ENCODE data around the gene GRIA4. TPM values are rescaled to one million over a fixed set of nuclear protein-coding genes. Genes with fewer than 3 reads are reported as not detected.

Gene GRIA4
- total RNA-seq, 1 donor = 5.2 TPM

DNA sequence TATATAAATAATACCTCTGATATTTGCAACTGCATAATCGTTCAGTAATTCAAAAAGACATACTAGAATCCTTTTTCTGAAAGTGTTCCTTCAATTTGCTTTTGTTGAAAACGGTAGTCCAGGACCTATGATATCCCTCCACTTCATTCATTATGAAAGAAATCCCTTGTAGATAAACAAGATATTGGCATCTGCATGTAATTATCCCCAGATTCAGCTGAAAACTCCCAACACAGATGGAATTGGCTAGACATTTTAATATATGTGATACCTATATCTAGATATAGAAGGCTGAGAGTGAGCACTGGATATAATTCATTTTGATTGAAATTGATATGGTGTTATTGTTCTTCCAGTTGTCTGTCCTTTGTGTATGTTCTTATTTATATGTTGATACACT, 302.8 kb downstream of the GRIA4 start:
- TF ChIP-seq, protein P1, sequence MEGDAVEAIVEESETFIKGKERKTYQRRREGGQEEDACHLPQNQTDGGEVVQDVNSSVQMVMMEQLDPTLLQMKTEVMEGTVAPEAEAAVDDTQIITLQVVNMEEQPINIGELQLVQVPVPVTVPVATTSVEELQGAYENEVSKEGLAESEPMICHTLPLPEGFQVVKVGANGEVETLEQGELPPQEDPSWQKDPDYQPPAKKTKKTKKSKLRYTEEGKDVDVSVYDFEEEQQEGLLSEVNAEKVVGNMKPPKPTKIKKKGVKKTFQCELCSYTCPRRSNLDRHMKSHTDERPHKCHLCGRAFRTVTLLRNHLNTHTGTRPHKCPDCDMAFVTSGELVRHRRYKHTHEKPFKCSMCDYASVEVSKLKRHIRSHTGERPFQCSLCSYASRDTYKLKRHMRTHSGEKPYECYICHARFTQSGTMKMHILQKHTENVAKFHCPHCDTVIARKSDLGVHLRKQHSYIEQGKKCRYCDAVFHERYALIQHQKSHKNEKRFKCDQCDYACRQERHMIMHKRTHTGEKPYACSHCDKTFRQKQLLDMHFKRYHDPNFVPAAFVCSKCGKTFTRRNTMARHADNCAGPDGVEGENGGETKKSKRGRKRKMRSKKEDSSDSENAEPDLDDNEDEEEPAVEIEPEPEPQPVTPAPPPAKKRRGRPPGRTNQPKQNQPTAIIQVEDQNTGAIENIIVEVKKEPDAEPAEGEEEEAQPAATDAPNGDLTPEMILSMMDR (IDR thresholded peaks at IDR 0.05; ENCODE audit: insufficient read depth, low read depth, low read length) = no peak
- no peak overlapping the region for H3K4me3 ChIP-seq (ENCODE audit: low read depth, low read length)
- no peak for DNase-seq (ENCODE audit: low read depth)

DNA sequence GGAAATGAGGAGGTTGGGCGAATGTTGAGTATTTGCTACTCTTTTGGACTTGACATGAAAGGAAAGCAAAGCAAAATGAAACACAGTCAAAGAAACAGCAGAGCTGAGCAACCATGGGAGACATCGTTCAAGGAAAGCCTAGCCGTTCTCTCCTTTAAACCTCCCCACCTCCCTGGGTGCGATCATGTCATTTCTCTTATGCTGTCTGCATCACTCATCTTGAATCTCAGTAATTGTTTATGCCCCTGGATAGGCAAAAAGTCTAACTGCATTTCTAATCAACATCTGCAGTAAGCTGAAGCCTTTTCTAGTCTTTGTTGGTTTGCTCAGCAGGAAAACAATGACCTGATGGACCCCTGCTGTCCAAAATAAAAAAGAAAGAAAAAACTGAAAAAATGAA, 305.1 kb downstream of the GRIA4 start:
- TF ChIP-seq, protein P1 (IDR thresholded peaks at IDR 0.05; ENCODE audit: insufficient read depth, low read depth, low read length) = no peak
- DNase-seq (ENCODE audit: low read depth) = no peak
- no peak overlapping the region for H3K4me3 ChIP-seq (ENCODE audit: low read depth, low read length)

DNA sequence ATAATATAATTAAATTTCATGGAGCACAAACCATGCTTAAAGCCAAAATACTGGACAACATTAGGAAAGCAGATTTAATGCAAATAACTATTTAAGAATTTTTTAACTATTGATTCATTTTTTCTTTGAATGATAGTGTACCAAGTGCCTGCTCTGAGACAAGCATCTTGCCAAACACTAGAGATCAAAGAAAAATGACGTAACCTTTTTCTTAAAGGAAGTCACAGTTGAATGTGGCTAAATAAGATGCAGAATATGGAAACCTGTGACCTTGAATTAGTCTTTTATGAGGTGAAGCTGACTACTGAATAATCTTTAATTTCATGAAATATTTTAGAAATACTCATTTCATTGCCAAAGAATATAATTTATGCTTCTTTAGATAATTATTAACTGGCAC, 308.2 kb downstream of the GRIA4 start:
- no peak overlapping the region for H3K4me3 ChIP-seq (ENCODE audit: low read depth, low read length)
- DNase-seq (ENCODE audit: low read depth) = no peak
- TF ChIP-seq, protein P1 (IDR thresholded peaks at IDR 0.05; ENCODE audit: insufficient read depth, low read depth, low read length) = no peak

DNA sequence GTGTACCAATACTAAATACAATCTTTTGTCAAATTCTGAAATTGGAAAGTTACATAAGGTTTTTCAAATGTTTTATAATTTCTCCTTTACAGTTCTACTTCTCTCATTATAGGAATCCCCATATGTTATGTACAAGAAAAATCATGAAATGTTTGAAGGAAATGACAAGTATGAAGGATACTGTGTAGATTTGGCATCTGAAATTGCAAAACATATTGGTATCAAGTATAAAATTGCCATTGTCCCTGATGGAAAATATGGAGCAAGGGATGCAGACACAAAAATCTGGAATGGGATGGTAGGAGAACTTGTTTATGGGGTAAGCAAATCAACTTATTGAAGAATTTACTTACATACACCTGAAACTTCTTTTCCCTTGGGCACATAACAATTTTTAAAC, 308.7 kb downstream of the GRIA4 start:
- H3K4me3 ChIP-seq (ENCODE audit: low read depth, low read length) = no peak overlapping the region
- no peak for DNase-seq (ENCODE audit: low read depth)
- TF ChIP-seq, protein P1 (IDR thresholded peaks at IDR 0.05; ENCODE audit: insufficient read depth, low read depth, low read length) = no peak

DNA sequence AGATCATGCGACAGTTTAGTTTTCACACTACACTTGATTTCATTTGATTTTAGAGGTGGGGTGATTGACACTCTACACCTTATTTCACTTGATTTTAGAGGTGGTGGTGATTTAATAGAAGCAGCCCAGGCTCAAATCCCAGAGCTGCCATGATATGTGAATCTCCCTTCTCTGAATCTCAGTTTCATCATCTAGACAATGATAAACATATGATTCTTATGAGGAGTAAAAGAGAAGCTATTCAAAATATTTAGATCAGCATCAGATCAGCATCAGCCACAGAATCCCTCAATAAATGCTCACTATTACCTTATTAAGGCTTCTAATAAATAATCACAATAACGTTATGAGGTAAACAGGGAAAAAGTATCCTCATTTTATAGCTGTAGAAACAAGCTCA, 313.4 kb downstream of the GRIA4 start:
- H3K4me3 ChIP-seq (ENCODE audit: low read depth, low read length) = no peak overlapping the region
- TF ChIP-seq, protein P1 (IDR thresholded peaks at IDR 0.05; ENCODE audit: insufficient read depth, low read depth, low read length) = no peak
- no peak for DNase-seq (ENCODE audit: low read depth)

DNA sequence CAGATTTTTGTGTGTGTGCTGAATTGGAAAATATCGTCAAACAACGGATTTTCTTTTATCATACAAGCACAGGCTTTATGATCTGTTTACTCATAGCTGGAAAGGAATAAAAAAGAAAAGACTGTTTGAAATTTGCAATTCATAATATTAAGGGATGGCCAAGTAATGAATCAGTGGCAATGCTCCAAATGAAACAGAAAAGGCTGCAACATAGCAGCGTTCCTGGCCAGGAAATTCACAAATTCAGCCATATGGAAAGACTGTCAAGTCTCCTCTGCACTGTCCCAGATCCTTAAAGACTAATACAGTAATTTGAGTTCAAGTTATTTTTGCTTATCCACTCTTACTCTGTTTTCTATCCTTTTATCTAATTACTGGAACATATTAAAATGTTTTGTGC, 313.9 kb downstream of the GRIA4 start:
- TF ChIP-seq, protein P1 (IDR thresholded peaks at IDR 0.05; ENCODE audit: insufficient read depth, low read depth, low read length) = no peak
- H3K4me3 ChIP-seq (ENCODE audit: low read depth, low read length) = no peak overlapping the region
- DNase-seq (ENCODE audit: low read depth) = peak; percentile 28
